ENCODE data around the gene GFI1B.

DNA sequence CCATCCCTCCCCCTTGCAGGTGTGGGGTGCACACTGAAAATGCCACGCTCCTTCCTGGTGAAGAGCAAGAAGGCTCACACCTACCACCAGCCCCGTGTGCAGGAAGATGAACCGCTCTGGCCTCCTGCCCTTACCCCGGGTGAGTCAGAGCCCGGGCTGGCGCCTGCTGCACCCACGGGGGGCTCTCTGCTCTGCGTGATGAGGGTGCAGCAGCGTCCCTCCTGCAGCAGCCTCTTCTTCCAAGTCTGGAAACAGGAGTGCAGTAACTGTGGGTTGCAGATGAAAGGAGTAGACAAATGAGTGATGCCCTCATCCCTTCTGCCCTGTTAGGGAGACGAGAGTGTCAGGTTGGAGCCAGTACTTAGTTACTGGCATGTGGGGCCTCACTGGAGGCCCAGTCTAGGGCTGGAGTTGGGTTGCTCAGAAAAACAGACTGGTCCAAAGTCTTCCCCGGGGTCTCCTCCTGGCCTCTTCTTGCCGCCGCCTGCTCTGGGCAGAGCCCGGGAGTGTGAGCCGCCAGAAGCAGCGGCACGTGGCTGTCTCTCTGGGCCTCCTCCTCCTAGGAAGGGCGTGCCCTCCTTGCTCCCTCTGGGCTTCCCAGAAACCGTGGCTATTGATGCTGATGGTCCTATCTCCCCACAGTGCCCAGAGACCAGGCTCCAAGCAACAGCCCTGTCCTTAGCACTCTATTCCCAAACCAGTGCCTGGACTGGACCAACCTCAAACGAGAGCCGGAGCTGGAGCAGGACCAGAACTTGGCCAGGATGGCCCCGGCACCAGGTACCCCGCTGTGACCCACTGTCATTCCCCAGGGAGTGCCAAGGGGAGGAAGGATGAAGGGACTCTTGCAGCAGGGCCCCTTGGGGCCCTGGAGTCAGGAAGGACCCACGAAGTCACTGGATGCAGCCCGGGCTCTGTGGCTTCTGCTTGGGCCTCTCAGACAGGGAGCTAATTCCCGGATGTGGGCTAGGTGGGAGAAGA, 8.4 kb downstream of the GFI1B start:
- TF ChIP-seq ZNF239 (tag by site-specific recombination; IDR thresholded peaks at IDR 0.05): no peak
- TF ChIP-seq SCRT1 (tag by site-specific recombination; IDR thresholded peaks at IDR 0.05; ENCODE audit: borderline replicate concordance): no peak
- TF ChIP-seq ZNF837 (tag by site-specific recombination; IDR thresholded peaks at IDR 0.05): no peak
- TF ChIP-seq, protein P1, sequence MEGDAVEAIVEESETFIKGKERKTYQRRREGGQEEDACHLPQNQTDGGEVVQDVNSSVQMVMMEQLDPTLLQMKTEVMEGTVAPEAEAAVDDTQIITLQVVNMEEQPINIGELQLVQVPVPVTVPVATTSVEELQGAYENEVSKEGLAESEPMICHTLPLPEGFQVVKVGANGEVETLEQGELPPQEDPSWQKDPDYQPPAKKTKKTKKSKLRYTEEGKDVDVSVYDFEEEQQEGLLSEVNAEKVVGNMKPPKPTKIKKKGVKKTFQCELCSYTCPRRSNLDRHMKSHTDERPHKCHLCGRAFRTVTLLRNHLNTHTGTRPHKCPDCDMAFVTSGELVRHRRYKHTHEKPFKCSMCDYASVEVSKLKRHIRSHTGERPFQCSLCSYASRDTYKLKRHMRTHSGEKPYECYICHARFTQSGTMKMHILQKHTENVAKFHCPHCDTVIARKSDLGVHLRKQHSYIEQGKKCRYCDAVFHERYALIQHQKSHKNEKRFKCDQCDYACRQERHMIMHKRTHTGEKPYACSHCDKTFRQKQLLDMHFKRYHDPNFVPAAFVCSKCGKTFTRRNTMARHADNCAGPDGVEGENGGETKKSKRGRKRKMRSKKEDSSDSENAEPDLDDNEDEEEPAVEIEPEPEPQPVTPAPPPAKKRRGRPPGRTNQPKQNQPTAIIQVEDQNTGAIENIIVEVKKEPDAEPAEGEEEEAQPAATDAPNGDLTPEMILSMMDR (tag by site-specific recombination; IDR thresholded peaks at IDR 0.05): no peak
